NB4 (cell line): ENCODE measurements around the gene CD300LB.

Experiments used
- CTCF ChIP-seq: IDR thresholded peaks from one replicate; pipeline ENCODE4 v1.5.1; 2012; ENCODE audit warnings: low read depth, low read length
- POLR2A ChIP-seq: IDR thresholded peaks from 2 replicates; pipeline ENCODE4 v1.6.1; 2011; ENCODE audit warnings: mild to moderate bottlenecking; ENCODE audit not compliant: insufficient read length; ENCODE audit errors: extremely low read depth
- TF ChIP-seq, protein P1 (sequence below): IDR thresholded peaks from 2 replicates; pipeline ENCODE4 v1.6.1; 2011; ENCODE audit warnings: low read depth, low read length

DNA sequence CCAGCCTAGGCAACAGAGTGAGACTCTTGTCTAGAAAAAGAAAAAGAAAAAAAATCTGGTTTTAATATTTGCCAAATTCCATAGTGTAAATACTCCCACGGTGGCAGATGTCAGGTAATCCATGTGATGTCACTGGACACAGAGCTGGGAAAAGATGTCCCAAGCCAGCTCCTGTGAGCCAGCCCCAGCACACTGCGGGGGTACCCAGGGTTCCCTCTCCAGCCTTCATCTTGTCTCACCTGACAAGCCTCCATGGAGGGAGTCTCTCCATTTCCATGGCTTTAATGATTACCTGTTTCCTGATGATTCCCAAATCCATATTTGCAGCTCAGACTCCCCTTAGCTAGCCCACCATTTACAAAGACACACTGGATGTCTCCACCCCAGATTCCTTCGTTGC is 4.6 kb downstream of the CD300LB start:
- TF ChIP-seq CTCF (no peak), POLR2A (no peak)
- TF ChIP-seq, protein P1, sequence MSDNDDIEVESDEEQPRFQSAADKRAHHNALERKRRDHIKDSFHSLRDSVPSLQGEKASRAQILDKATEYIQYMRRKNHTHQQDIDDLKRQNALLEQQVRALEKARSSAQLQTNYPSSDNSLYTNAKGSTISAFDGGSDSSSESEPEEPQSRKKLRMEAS: no peak
